Liver (tissue), 9 donors: ENCODE measurements around the gene SNAPC4. TPM values are rescaled to one million over a fixed set of nuclear protein-coding genes. Genes with fewer than 3 reads are reported as not detected.

Experiments
- DNase-seq: peaks from one replicate; pipeline ENCODE4 v3.0.0-alpha.2; 2017; ENCODE audit warnings: low spot score
- H3K27ac ChIP-seq, 2 donors: one replicate each; pipeline ENCODE4 v1.7.0; 2013; ENCODE audit warnings: inconsistent platforms in 2 of 2, low read length in 2 of 2, control low read depth in 1 of 2, low read depth in 1 of 2, mild to moderate bottlenecking in 1 of 2
- H3K27me3 ChIP-seq, 4 donors: one replicate each; pipeline versions ENCODE4 v1.6.1 to v1.7.0; 2013; ENCODE audit warnings: low read length in 3 of 4, inconsistent platforms in 1 of 4, mild to moderate bottlenecking in 1 of 4, moderate library complexity in 1 of 4; ENCODE audit not compliant: control insufficient read depth in 4 of 4, insufficient read depth in 4 of 4
- H3K36me3 ChIP-seq, 4 donors: one replicate each; pipeline versions ENCODE4 v1.6.1 to v1.7.0; 2013; ENCODE audit warnings: low read length in 3 of 4, mild to moderate bottlenecking in 3 of 4, low read depth in 1 of 4, moderate library complexity in 1 of 4; ENCODE audit not compliant: control insufficient read depth in 4 of 4, insufficient read depth in 3 of 4
- H3K4me1 ChIP-seq, 4 donors: one replicate each; pipeline versions ENCODE4 v1.6.1 to v1.7.0; 2013; ENCODE audit warnings: low read length in 3 of 4, mild to moderate bottlenecking in 3 of 4, moderate library complexity in 1 of 4; ENCODE audit not compliant: control insufficient read depth in 4 of 4, insufficient read depth in 4 of 4
- H3K4me3 ChIP-seq, 3 donors: one replicate each; pipeline versions ENCODE4 v1.6.1 to v1.7.0; 2013; ENCODE audit warnings: low read length in 3 of 3, control low read depth in 1 of 3, low read depth in 1 of 3, mild to moderate bottlenecking in 1 of 3
- H3K9ac ChIP-seq, 2 donors: one replicate each; pipeline ENCODE4 v1.7.0; 2013; ENCODE audit warnings: low read length in 2 of 2, mild to moderate bottlenecking in 2 of 2, moderate library complexity in 2 of 2, control low read depth in 1 of 2, low read depth in 1 of 2
- H3K9me3 ChIP-seq, 4 donors: one replicate each; pipeline versions ENCODE4 v1.6.1 to v1.7.0; 2013; ENCODE audit warnings: low read length in 3 of 4; ENCODE audit not compliant: control insufficient read depth in 4 of 4
- EGR1 ChIP-seq, 2 donors: IDR thresholded peaks; 2 replicates each; pipeline ENCODE4 v1.6.1; 2016 to 2018; ENCODE audit warnings: antibody characterized with exemption in 2 of 2, low read depth in 2 of 2
- FOXA1 ChIP-seq: IDR thresholded peaks from 2 replicates; pipeline ENCODE4 v1.6.1; 2016; ENCODE audit warnings: antibody characterized with exemption
- GABPA ChIP-seq, 2 donors: IDR thresholded peaks in 1 of 2; conservative IDR thresholded peaks in 1 of 2; 2 replicates each; pipeline ENCODE4 v1.6.1; 2016; ENCODE audit warnings: antibody characterized with exemption in 2 of 2, mild to moderate bottlenecking in 1 of 2, moderate library complexity in 1 of 2
- HNF4A ChIP-seq, 2 donors: conservative IDR thresholded peaks; 2 replicates each; pipeline ENCODE4 v1.6.1; 2016; ENCODE audit warnings: antibody characterized with exemption in 2 of 2, mild to moderate bottlenecking in 2 of 2
- RAD21 ChIP-seq, 2 donors: IDR thresholded peaks; 2 replicates each; pipeline ENCODE4 v1.6.1; 2016; ENCODE audit warnings: antibody characterized with exemption in 2 of 2, mild to moderate bottlenecking in 2 of 2
- RXRA ChIP-seq, 2 donors: IDR thresholded peaks; 2 replicates each; pipeline ENCODE4 v1.6.1; 2017 to 2018; ENCODE audit warnings: antibody characterized with exemption in 2 of 2, mild to moderate bottlenecking in 1 of 2
- YY1 ChIP-seq: IDR thresholded peaks from 2 replicates; pipeline ENCODE4 v1.6.1; 2016; ENCODE audit warnings: antibody characterized with exemption, mild to moderate bottlenecking
- WGBS: extraction: QIAGEN DNeasy Blood & Tissue Kit; methylation state at CpG from one replicate; pipeline ENCODE4 v1.1.7; 2013; 5-methylcytosine and 5-hydroxymethylcytosine counted together
- polyA plus RNA-seq, 2 donors: library from polyadenylated mRNA; stranded (reverse) in 1 of 2; unstranded in 1 of 2; fragments of 200-250 nt in 1 of 2; fragments of >200 nt in 1 of 2; fragmentation: Nextera tagmentation in 1 of 2; extraction: Ambion mirVana in 1 of 2; gene quantifications; one replicate each; pipeline versions ENCODE4 v1.2.1 to v1.2.3, GENCODE V29; 2013 to 2015
- total RNA-seq, 2 donors: library from RNA; depleted of rRNA; stranded (reverse); fragments of >200 nt; gene quantifications; one replicate each; pipeline ENCODE4 v1.2.3, GENCODE V29; 2014
- TF ChIP-seq, protein P1 (sequence below): IDR thresholded peaks from 2 replicates; pipeline ENCODE4 v1.6.1; 2016; ENCODE audit warnings: antibody characterized with exemption
- TF ChIP-seq, protein P2 (sequence below): IDR thresholded peaks from 2 replicates; pipeline ENCODE4 v1.6.1; 2016; ENCODE audit warnings: antibody characterized with exemption, mild to moderate bottlenecking
- donor health status: healthy.
- donor health status: healthy.
- donor health status: healthy.
- donor health status: healthy.
- donor health status: healthy.

Gene SNAPC4
- total and polyA plus RNA-seq, 4 donors, result 0.75 to 4.2 (median 3.1) TPM

DNA sequence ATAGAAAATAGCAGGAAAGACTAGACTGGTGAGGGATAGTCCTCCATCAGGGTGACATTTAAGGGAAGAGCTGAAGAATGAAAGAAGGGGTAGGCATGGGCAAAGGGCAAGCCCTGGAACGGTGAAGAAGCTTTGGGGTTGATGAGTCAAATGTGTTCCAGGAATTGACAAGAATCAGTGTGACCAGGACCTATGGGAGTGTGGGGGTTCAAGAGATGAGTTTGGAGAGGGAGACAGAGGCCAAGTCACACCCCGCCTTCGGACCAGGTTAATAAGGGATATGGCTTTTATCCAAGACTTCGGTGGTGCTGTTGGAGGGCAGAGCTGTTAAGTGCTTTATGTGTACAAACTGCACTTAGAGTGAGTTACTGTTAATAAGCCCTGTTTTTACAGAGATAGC, 11.4 kb upstream of the SNAPC4 start:
- TF ChIP-seq HNF4A (conservative IDR thresholded peaks at IDR 0.05) (no peak), RAD21 (IDR thresholded peaks at IDR 0.05) (no peak), RXRA (IDR thresholded peaks at IDR 0.05) (no peak), FOXA1 (no peak)
- H3K9me3 ChIP-seq, result no peaks in the 10 kb centered on the region
- DNase-seq, result no peak
- H3K9ac ChIP-seq, result peak overlapping the region; percentile 73 to 85
- 33% methylated on average over 4 of the region's 4 CpGs for WGBS
- peak overlapping the region; percentile 75 to 95 (median 88) for H3K4me3 ChIP-seq
- H3K36me3 ChIP-seq, result peaks cover 13 to 47% (median 24%) of the 10 kb centered on the region in 4 donors
- no peaks in the 10 kb centered on the region for H3K27me3 ChIP-seq
- H3K27ac ChIP-seq, result peak overlapping the region; percentile 82 to 88
- peaks cover 3 to 22% (median 17%) of the 10 kb centered on the region in 4 donors for H3K4me1 ChIP-seq

DNA sequence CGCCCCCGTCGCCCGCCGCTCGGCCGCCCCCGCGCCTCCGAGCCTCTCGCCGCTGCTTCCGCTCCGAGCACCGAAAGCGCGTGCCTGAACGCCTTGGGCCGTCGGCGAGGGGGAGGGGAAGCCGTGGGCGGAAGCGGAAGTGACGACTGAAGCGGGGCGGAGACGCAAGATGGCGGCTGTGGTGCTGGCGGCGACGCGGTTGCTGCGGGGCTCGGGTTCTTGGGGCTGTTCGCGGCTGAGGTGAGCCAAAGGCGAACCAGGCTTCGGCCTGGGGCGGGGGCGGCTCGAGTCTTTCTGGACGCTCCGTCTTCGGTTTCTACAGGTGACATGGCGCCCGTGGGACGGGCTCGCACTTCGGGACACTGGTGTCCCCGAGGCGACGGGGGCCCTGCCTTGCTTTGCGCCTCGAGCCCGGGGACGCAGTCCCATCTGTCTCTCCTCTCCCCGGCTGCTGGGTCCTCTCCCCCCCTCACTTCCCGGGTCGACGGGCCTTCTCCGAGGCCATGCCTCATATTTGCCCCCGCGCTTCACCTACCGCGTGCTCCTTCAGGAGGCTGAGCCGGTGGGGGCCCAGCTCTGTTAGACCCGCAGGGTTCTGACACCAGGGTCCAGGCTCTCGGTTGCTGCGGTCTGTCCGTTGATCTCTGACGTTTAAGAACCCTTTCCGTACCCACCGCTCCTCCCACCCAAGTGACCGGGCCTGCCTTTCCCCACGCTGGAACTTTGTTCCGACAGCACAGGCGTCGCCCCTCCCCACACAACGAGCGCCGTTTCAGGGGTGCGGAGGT, 10.7 kb upstream of the SNAPC4 start, which contains the start of the genes ENTR1 and PMPCA:
Gene ENTR1 (minus strand): TSS at position 115 of the 788 bp plus-strand sequence. CDS start 217 bp downstream, outside the sequence.
Gene PMPCA (plus strand): TSS at position 159 of the 788 bp plus-strand sequence. CDS start 11 bp downstream, at position 170.
- peaks cover 9 to 43% (median 22%) of the 10 kb centered on the region in 4 donors for H3K36me3 ChIP-seq
- TF ChIP-seq GABPA (IDR thresholded peaks at IDR 0.05 in 1 of 2, conservative IDR thresholded peaks at IDR 0.05 in 1 of 2) (peak; percentile 79 to 94), YY1 (peak; percentile 99), EGR1 (IDR thresholded peaks at IDR 0.05; ENCODE audit: low read depth in 2 of 2) (peak; percentile 80 to 96)
- TF ChIP-seq, protein P1, sequence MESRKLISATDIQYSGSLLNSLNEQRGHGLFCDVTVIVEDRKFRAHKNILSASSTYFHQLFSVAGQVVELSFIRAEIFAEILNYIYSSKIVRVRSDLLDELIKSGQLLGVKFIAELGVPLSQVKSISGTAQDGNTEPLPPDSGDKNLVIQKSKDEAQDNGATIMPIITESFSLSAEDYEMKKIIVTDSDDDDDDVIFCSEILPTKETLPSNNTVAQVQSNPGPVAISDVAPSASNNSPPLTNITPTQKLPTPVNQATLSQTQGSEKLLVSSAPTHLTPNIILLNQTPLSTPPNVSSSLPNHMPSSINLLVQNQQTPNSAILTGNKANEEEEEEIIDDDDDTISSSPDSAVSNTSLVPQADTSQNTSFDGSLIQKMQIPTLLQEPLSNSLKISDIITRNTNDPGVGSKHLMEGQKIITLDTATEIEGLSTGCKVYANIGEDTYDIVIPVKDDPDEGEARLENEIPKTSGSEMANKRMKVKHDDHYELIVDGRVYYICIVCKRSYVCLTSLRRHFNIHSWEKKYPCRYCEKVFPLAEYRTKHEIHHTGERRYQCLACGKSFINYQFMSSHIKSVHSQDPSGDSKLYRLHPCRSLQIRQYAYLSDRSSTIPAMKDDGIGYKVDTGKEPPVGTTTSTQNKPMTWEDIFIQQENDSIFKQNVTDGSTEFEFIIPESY, result no peak
- TF ChIP-seq, protein P2, sequence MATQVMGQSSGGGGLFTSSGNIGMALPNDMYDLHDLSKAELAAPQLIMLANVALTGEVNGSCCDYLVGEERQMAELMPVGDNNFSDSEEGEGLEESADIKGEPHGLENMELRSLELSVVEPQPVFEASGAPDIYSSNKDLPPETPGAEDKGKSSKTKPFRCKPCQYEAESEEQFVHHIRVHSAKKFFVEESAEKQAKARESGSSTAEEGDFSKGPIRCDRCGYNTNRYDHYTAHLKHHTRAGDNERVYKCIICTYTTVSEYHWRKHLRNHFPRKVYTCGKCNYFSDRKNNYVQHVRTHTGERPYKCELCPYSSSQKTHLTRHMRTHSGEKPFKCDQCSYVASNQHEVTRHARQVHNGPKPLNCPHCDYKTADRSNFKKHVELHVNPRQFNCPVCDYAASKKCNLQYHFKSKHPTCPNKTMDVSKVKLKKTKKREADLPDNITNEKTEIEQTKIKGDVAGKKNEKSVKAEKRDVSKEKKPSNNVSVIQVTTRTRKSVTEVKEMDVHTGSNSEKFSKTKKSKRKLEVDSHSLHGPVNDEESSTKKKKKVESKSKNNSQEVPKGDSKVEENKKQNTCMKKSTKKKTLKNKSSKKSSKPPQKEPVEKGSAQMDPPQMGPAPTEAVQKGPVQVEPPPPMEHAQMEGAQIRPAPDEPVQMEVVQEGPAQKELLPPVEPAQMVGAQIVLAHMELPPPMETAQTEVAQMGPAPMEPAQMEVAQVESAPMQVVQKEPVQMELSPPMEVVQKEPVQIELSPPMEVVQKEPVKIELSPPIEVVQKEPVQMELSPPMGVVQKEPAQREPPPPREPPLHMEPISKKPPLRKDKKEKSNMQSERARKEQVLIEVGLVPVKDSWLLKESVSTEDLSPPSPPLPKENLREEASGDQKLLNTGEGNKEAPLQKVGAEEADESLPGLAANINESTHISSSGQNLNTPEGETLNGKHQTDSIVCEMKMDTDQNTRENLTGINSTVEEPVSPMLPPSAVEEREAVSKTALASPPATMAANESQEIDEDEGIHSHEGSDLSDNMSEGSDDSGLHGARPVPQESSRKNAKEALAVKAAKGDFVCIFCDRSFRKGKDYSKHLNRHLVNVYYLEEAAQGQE, result peak; percentile 21
- WGBS, result under 1% methylated on average over 83 of the region's 83 CpGs
- H3K4me1 ChIP-seq, result peaks cover 3 to 22% (median 17%) of the 10 kb centered on the region in 4 donors
- H3K4me3 ChIP-seq, result peak within 1 kb of the TSS; percentile 75 to 95 (median 88)
- H3K9me3 ChIP-seq, result no peaks in the 10 kb centered on the region
- H3K9ac ChIP-seq, result peak within 1 kb of the TSS; percentile 73 to 85
- H3K27ac ChIP-seq, result peak within 1 kb of the TSS; percentile 82 to 88
- H3K27me3 ChIP-seq, result no peaks in the 10 kb centered on the region
- peak; percentile 95 for DNase-seq
